ENCODE measurements around the gene SIRT4. TPM values are rescaled to one million over a fixed set of nuclear protein-coding genes. Genes with fewer than 3 reads are reported as not detected.

Gene SIRT4
- total RNA-seq, 1 donor, result 1.1 TPM

- no peaks in the 10 kb centered on the region for H3K79me2 ChIP-seq (ENCODE audit: insufficient read depth, low read length)
- H3K27me3 ChIP-seq (ENCODE audit: insufficient read depth, low read length), result no peaks in the 10 kb centered on the region
- no peak for DNase-seq (ENCODE audit: insufficient read length, low spot score, missing footprints)
- H3K4me2 ChIP-seq (ENCODE audit: insufficient read depth, low read length), result no peak overlapping the region
- H4K20me1 ChIP-seq (ENCODE audit: insufficient read depth, low read length), result no peaks in the 10 kb centered on the region
- H3K36me3 ChIP-seq (ENCODE audit: insufficient read depth, low read length), result no peaks in the 10 kb centered on the region
- no peak overlapping the region for H2AFZ ChIP-seq (ENCODE audit: low read length)
- H3K9me3 ChIP-seq (ENCODE audit: low read depth, low read length), result no peaks in the 10 kb centered on the region
- H3K27ac ChIP-seq (ENCODE audit: low read depth, low read length), result no peak overlapping the region
- H3K4me1 ChIP-seq (ENCODE audit: insufficient read depth, low read length), result no peaks in the 10 kb centered on the region
- TF ChIP-seq, protein P1, sequence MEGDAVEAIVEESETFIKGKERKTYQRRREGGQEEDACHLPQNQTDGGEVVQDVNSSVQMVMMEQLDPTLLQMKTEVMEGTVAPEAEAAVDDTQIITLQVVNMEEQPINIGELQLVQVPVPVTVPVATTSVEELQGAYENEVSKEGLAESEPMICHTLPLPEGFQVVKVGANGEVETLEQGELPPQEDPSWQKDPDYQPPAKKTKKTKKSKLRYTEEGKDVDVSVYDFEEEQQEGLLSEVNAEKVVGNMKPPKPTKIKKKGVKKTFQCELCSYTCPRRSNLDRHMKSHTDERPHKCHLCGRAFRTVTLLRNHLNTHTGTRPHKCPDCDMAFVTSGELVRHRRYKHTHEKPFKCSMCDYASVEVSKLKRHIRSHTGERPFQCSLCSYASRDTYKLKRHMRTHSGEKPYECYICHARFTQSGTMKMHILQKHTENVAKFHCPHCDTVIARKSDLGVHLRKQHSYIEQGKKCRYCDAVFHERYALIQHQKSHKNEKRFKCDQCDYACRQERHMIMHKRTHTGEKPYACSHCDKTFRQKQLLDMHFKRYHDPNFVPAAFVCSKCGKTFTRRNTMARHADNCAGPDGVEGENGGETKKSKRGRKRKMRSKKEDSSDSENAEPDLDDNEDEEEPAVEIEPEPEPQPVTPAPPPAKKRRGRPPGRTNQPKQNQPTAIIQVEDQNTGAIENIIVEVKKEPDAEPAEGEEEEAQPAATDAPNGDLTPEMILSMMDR (IDR thresholded peaks at IDR 0.05; ENCODE audit: extremely low read depth, low read depth, low read length), result no peak
- H3K4me3 ChIP-seq (ENCODE audit: insufficient read depth, low read length), result no peak overlapping the region
Observed at GRCh38 chr12:120346031-120346430, 43.9 kb downstream of the SIRT4 start.

- H3K4me2 ChIP-seq (ENCODE audit: insufficient read depth, low read length), result no peak overlapping the region
- H3K4me1 ChIP-seq (ENCODE audit: insufficient read depth, low read length), result no peaks in the 10 kb centered on the region
- peak; percentile 76 for DNase-seq (ENCODE audit: insufficient read length, low spot score, missing footprints)
- H3K27ac ChIP-seq (ENCODE audit: low read depth, low read length), result no peak overlapping the region
- TF ChIP-seq, protein P1 (IDR thresholded peaks at IDR 0.05; ENCODE audit: extremely low read depth, low read depth, low read length), result no peak
- H3K4me3 ChIP-seq (ENCODE audit: insufficient read depth, low read length), result no peak overlapping the region
- H3K36me3 ChIP-seq (ENCODE audit: insufficient read depth, low read length), result no peaks in the 10 kb centered on the region
- H3K27me3 ChIP-seq (ENCODE audit: insufficient read depth, low read length), result no peaks in the 10 kb centered on the region
- H3K79me2 ChIP-seq (ENCODE audit: insufficient read depth, low read length), result no peaks in the 10 kb centered on the region
- H3K9me3 ChIP-seq (ENCODE audit: low read depth, low read length), result no peaks in the 10 kb centered on the region
- H2AFZ ChIP-seq (ENCODE audit: low read length), result no peak overlapping the region
- H4K20me1 ChIP-seq (ENCODE audit: insufficient read depth, low read length), result no peaks in the 10 kb centered on the region
Observed at GRCh38 chr12:120346681-120347080, 44.6 kb downstream of the SIRT4 start.

- Histone ChIP-seq H3K4me3 (ENCODE audit: insufficient read depth, low read length) (no peak overlapping the region), H3K4me1 (ENCODE audit: insufficient read depth, low read length) (peaks cover 4% of the 10 kb centered on the region), H4K20me1 (ENCODE audit: insufficient read depth, low read length) (no peaks in the 10 kb centered on the region), H3K27ac (ENCODE audit: low read depth, low read length) (no peak overlapping the region), H3K79me2 (ENCODE audit: insufficient read depth, low read length) (no peaks in the 10 kb centered on the region), H2AFZ (ENCODE audit: low read length) (no peak overlapping the region), H3K9me3 (ENCODE audit: low read depth, low read length) (no peaks in the 10 kb centered on the region), H3K36me3 (ENCODE audit: insufficient read depth, low read length) (no peaks in the 10 kb centered on the region), H3K4me2 (ENCODE audit: insufficient read depth, low read length) (no peak overlapping the region), H3K27me3 (ENCODE audit: insufficient read depth, low read length) (no peaks in the 10 kb centered on the region)
- TF ChIP-seq, protein P1 (IDR thresholded peaks at IDR 0.05; ENCODE audit: extremely low read depth, low read depth, low read length), result no peak
- no peak for DNase-seq (ENCODE audit: insufficient read length, low spot score, missing footprints)
Observed at GRCh38 chr12:120347766-120348165, 45.6 kb downstream of the SIRT4 start.

DNA sequence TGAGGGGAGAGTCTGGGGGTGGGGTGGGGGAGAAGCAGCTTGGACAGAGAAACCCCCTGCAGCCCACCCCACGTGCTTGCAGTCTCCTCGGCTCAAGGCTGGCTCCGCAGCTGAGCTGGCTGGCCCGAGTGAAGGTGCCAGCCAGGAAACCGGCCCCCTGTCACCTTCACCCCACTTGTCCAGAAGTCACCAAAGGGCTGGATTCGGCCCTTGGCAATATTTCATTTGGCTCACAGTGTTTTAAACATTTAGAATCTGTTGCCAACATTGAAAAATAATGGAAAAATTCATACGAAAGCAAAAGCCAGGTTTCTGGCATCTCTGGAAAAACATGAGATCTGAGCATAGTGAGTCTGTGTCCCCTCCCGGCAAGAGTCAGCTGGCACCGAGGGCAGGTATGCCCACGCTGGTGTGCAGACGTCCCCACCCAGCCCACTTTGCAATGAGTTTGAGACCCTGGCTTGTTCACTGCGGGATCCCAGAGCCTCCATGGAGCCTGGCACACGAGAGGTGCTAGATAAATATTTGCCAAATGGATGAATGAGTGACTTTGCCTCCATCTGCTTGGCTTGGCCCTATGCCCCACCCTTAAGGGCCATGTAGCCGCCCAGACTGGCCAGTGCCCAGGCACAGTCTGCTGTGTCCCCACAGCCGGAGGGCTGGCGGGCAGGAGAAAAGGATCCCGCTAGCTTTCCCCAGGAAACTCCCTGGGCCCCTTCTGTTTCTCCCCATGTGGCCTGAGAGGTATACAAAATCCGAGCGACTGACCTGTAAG is 48.6 kb downstream of the SIRT4 start:
- H3K36me3 ChIP-seq (ENCODE audit: insufficient read depth, low read length), result no peaks in the 10 kb centered on the region
- TF ChIP-seq, protein P1 (IDR thresholded peaks at IDR 0.05; ENCODE audit: extremely low read depth, low read depth, low read length), result no peak
- no peak overlapping the region for H3K4me2 ChIP-seq (ENCODE audit: insufficient read depth, low read length)
- peak; percentile 31 for DNase-seq (ENCODE audit: insufficient read length, low spot score, missing footprints)
- H3K9me3 ChIP-seq (ENCODE audit: low read depth, low read length), result no peaks in the 10 kb centered on the region
- H3K27ac ChIP-seq (ENCODE audit: low read depth, low read length), result no peak overlapping the region
- H4K20me1 ChIP-seq (ENCODE audit: insufficient read depth, low read length), result no peaks in the 10 kb centered on the region
- peak overlapping the region; percentile 15 for H2AFZ ChIP-seq (ENCODE audit: low read length)
- no peaks in the 10 kb centered on the region for H3K27me3 ChIP-seq (ENCODE audit: insufficient read depth, low read length)
- peaks cover 4% of the 10 kb centered on the region for H3K4me1 ChIP-seq (ENCODE audit: insufficient read depth, low read length)
- no peaks in the 10 kb centered on the region for H3K79me2 ChIP-seq (ENCODE audit: insufficient read depth, low read length)
- no peak overlapping the region for H3K4me3 ChIP-seq (ENCODE audit: insufficient read depth, low read length)
